ENCODE measurements around the gene TUBGCP4. TPM values are rescaled to one million over a fixed set of nuclear protein-coding genes. Genes with fewer than 3 reads are reported as not detected.

Gene TUBGCP4
- total RNA-seq, 1 experiment from 2014 or later = 38.6 TPM

DNA sequence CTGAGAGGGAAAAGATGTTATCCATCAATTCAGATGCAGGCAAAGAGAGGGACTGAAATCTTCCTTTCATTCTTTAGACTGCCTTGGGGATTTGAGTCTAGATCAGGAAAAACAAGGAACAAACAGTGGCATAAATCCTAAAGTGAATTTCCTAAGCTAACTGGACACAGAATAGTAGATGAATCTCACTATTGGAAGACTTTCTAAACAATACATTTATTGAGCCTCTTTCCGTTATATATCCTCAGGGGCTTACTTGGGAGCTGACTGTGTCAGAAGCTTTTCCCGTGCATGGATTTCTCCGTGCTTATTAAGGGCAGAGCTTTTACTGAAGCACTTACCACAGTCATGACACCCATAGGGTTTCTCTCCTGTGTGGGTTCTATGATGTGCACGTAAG, 10.1 kb upstream of the TUBGCP4 start:
- H3K36me3 ChIP-seq (ENCODE audit: control insufficient read depth in 1 of 2, insufficient read depth in 2 of 2, low read length in 2 of 2) = peaks cover 28 to 42% of the 10 kb centered on the region in 2 experiments
- CTCF ChIA-PET = no interaction called here

More for the DNA sequence above, 10.1 kb upstream of the TUBGCP4 start:
- Histone ChIP-seq H4K20me1 (ENCODE audit: insufficient read depth) (no peaks in the 10 kb centered on the region), H3K79me2 (ENCODE audit: insufficient read depth, low read length) (no peaks in the 10 kb centered on the region), H3K4me2 (ENCODE audit: low read length) (no peak overlapping the region), H3K9me3 (ENCODE audit: control insufficient read depth in 1 of 2, insufficient read depth in 1 of 2, low read depth in 1 of 2, low read length in 2 of 2) (peaks cover 23 to 24% of the 10 kb centered on the region in 2 experiments; a peak in 3 of 4 replicates), H3K27me3 (ENCODE audit: insufficient read depth, low read length) (no peaks in the 10 kb centered on the region), H3K4me3 (replicated peaks in 1 of 2; ENCODE audit: low read depth in 1 of 2, low read length in 2 of 2) (no peak overlapping the region), H3K9me2 (ENCODE audit: insufficient read depth) (no peaks in the 10 kb centered on the region), H3K4me1 (ENCODE audit: control insufficient read depth in 1 of 2, insufficient read depth in 2 of 2, low read length in 2 of 2) (no peaks in the 10 kb centered on the region), H3K9ac (ENCODE audit: low read length) (no peak overlapping the region), H2AFZ (ENCODE audit: low read depth, low read length, poor library complexity, severe bottlenecking) (no peak overlapping the region), H3K27ac (ENCODE audit: low read depth, low read length) (no peak overlapping the region)
- TF ChIP-seq SIN3A (IDR thresholded peaks at IDR 0.05; ENCODE audit: low read depth) (no peak), POLR2AphosphoS5 (IDR thresholded peaks at IDR 0.05; ENCODE audit: low read depth, low read length) (no peak), YY1 (IDR thresholded peaks at IDR 0.05; ENCODE audit: extremely low read depth, insufficient replicate concordance, low read depth, low read length) (no peak), EGR1 (IDR thresholded peaks at IDR 0.05; ENCODE audit: low read depth) (no peak), ZFX (IDR thresholded peaks at IDR 0.05) (no peak), ZNF274 (IDR thresholded peaks at IDR 0.05; ENCODE audit: low read depth, low read length) (no peak), CBX3 (IDR thresholded peaks at IDR 0.05; ENCODE audit: low read depth) (no peak), SRF (IDR thresholded peaks at IDR 0.05; ENCODE audit: low read depth) (no peak), TCF7L2 (IDR thresholded peaks at IDR 0.05; ENCODE audit: borderline replicate concordance, extremely low read depth, insufficient read depth, insufficient read length) (no peak)
- TF ChIP-seq, protein P1, sequence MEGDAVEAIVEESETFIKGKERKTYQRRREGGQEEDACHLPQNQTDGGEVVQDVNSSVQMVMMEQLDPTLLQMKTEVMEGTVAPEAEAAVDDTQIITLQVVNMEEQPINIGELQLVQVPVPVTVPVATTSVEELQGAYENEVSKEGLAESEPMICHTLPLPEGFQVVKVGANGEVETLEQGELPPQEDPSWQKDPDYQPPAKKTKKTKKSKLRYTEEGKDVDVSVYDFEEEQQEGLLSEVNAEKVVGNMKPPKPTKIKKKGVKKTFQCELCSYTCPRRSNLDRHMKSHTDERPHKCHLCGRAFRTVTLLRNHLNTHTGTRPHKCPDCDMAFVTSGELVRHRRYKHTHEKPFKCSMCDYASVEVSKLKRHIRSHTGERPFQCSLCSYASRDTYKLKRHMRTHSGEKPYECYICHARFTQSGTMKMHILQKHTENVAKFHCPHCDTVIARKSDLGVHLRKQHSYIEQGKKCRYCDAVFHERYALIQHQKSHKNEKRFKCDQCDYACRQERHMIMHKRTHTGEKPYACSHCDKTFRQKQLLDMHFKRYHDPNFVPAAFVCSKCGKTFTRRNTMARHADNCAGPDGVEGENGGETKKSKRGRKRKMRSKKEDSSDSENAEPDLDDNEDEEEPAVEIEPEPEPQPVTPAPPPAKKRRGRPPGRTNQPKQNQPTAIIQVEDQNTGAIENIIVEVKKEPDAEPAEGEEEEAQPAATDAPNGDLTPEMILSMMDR (IDR thresholded peaks at IDR 0.05 in 2 of 3, conservative IDR thresholded peaks at IDR 0.05 in 1 of 3; ENCODE audit: borderline replicate concordance in 1 of 3, insufficient read depth in 1 of 3, low read depth in 2 of 3, low read length in 2 of 3) = no peak
- TF ChIP-seq, protein P2, sequence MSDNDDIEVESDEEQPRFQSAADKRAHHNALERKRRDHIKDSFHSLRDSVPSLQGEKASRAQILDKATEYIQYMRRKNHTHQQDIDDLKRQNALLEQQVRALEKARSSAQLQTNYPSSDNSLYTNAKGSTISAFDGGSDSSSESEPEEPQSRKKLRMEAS (IDR thresholded peaks at IDR 0.05) = no peak
- TF ChIP-seq, protein P3, sequence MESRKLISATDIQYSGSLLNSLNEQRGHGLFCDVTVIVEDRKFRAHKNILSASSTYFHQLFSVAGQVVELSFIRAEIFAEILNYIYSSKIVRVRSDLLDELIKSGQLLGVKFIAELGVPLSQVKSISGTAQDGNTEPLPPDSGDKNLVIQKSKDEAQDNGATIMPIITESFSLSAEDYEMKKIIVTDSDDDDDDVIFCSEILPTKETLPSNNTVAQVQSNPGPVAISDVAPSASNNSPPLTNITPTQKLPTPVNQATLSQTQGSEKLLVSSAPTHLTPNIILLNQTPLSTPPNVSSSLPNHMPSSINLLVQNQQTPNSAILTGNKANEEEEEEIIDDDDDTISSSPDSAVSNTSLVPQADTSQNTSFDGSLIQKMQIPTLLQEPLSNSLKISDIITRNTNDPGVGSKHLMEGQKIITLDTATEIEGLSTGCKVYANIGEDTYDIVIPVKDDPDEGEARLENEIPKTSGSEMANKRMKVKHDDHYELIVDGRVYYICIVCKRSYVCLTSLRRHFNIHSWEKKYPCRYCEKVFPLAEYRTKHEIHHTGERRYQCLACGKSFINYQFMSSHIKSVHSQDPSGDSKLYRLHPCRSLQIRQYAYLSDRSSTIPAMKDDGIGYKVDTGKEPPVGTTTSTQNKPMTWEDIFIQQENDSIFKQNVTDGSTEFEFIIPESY (IDR thresholded peaks at IDR 0.05; ENCODE audit: extremely low read depth, insufficient replicate concordance, low read length) = no peak
- TF ChIP-seq, protein P4, sequence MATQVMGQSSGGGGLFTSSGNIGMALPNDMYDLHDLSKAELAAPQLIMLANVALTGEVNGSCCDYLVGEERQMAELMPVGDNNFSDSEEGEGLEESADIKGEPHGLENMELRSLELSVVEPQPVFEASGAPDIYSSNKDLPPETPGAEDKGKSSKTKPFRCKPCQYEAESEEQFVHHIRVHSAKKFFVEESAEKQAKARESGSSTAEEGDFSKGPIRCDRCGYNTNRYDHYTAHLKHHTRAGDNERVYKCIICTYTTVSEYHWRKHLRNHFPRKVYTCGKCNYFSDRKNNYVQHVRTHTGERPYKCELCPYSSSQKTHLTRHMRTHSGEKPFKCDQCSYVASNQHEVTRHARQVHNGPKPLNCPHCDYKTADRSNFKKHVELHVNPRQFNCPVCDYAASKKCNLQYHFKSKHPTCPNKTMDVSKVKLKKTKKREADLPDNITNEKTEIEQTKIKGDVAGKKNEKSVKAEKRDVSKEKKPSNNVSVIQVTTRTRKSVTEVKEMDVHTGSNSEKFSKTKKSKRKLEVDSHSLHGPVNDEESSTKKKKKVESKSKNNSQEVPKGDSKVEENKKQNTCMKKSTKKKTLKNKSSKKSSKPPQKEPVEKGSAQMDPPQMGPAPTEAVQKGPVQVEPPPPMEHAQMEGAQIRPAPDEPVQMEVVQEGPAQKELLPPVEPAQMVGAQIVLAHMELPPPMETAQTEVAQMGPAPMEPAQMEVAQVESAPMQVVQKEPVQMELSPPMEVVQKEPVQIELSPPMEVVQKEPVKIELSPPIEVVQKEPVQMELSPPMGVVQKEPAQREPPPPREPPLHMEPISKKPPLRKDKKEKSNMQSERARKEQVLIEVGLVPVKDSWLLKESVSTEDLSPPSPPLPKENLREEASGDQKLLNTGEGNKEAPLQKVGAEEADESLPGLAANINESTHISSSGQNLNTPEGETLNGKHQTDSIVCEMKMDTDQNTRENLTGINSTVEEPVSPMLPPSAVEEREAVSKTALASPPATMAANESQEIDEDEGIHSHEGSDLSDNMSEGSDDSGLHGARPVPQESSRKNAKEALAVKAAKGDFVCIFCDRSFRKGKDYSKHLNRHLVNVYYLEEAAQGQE (IDR thresholded peaks at IDR 0.05; ENCODE audit: low read depth) = no peak
- intact Hi-C loops (cut with micrococcal nuclease) = no loop called here
- POLR2A ChIA-PET = no interaction called here
- ATAC-seq = no peak
- BruUV-seq (replicated peaks) = no TSS peak
- RAD21 ChIA-PET (ENCODE audit: low non-redundant PET in 1 of 2, low total read pairs in 2 of 2, uncharacterized antibody in 2 of 2, unreplicated experiment in 2 of 2) = no interaction called here
- no peak for DNase-seq (ENCODE audit: low read depth, low spot score)
